ENCODE measurements around the gene APP.

Gene APP

DNA sequence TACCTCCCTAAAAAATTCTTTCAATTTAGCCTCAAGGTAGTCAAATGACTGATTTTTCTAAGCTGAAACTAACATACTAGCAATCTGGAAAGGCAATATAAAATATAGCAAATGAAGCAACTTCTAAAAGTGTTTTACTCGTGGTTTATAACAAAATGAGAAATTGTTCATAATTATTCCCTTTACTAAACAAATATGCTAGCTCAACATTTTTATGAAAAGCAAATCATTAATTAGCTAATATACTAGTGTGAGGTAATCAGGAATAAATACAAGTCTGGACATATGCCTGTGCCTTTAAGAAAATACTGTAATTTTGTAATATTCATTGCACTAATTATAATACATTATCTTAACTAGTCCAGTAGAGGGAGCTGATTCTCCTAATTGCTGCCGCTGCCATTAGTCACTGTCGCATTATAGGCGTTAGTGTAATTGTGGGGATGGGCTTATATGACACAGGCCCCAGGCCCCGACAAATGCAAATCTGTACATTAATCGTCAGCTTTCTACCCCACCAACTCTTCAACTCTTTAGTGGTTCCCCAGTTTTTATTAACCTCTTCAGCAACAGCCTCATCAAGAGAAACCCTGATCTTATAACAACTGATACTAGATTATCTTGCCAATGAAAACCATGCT is 274.9 kb downstream of the APP start:
- DNase-seq = peak; percentile 8

DNA sequence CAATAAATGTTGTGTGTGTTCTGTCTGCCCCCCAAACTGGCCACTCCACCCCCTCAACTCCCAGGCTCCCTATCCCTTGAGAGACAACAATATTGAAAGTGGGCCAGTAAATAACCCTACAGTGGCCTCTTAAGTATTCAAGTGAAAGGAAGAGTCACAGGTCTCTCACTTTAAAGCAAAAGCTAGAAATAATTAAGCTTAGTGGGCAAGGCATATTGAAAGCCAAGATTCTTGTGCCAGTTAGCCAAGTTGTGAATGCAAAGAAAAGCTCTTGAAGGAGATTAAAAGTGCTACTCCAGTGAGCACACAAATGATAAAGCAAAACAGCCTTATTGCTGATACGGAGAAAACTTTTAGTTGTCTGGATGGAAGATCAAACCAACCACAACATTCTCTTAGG is 277.4 kb downstream of the APP start:
- DNase-seq = no peak

DNA sequence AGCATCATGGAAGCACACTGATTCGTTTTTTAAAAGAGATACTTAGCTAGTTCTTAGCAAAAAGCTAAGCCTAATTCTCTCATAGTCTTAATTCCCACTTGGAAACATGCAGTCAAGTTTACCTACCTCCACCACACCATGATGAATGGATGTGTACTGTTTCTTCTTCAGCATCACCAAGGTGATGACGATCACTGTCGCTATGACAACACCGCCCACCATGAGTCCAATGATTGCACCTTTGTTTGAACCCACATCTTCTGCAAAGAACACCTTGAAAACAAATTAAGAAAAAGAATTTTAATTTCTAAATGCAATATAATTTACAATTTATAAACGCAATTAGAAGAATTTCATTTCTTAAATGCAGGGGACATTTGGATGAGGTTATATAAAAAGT is 279.0 kb downstream of the APP start:
- DNase-seq = no peak

DNA sequence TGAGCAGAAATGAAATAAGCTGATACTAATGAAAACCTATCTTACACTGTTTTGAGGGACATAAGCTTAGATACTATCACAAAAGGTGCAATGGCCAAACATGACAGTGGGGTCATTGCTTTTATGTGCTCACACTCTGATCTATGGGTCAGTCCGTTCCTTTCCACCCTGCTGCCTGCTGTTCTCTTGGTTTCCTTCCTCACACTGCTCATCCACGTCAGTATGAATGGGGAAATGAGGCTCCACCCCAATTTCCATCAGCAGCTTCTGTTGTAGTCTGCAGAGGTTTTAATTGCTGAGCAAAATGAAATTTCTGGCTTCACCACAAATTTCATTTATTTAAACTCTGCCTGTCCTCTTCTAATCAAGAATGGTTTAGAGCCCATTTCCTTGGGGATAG is 280.6 kb downstream of the APP start:
- DNase-seq = no peak

DNA sequence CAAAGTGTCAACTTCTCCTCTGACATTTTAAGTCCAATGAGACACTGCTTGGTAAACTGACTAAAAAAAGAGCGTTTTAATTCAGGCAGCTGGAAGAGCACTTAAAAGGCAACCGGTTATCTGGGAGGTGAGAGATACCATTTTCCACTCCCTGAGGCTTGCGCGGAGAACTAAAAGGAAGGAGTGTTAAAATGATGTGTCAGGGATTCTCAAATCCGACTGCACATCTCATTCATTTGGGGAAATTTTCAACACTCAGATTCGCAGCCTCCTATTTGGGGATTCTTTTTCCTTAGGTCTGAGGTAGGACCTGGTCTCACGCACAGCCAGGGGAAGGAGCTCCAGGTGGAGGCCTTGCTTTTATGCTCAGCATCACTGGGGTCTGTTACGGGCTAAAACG is 281.9 kb downstream of the APP start:
- DNase-seq = no peak

DNA sequence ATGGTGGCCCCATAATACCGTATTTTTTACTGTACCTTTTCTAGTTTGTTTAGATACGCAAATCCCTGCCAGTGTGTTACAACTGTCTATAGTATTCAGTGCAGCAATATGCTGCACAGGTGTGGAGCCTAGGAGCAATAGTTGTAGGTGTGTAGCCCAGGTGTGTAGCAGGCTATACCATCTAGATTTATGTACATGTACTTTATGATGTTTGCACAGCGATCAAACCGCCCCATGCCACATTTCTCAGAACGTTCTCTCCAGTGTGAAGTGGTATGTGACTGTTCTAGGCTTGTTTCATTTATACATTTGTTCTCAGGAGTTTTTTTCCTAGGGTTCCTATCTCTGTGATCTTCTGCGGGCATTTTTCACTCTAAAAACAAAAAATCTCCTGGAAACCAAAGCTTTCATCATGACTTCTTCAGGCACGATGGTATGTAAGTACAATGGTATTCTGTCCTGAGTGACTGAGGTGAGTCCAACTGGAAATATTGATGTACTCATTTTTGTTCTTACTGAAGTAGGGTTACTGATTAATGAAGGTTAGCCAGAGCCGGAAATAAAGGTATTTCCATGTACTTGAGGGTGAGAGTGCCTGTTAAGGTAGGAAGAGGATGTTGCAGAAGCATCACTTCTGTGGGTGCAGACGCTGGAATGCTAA is 282.8 kb downstream of the APP start:
- DNase-seq = no peak

DNA sequence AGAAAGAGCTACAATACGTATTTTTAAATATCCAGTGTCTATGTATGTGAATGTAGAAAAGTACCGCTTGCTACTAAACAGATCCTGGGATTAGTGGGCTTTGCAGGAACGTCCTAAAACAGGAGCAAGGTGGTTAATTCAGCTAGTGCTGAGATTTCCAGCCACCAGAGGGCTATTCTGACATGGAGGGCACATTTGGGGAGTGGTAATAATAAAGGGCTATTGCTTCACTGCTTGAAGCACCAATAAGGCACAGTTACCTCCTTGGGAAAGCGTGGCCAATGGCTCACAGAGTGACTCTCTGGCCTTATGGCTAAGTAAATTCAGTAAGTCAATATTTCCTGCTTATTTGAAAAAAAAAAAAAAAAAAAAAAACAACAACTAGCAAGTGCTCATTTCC is 283.4 kb downstream of the APP start:
- DNase-seq = no peak

DNA sequence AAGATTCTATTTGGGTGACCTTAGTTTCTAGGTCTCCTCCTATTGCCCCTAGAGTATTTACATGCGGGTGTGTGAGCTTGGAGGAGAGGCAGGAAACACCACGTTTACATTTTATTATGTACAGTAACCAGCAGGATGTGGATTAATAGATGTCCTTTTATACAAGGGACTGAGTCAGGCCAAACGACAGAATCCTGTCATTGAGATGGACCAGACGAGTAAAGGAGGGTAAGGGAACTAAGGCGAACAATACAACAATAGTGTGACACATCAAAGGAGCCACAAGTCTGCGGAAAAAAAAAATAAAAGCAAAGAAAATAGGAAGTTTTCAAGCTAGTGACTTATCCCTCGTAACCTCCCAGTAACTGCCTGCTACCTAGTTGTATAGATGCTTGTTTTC is 284.7 kb downstream of the APP start:
- no peak for DNase-seq

DNA sequence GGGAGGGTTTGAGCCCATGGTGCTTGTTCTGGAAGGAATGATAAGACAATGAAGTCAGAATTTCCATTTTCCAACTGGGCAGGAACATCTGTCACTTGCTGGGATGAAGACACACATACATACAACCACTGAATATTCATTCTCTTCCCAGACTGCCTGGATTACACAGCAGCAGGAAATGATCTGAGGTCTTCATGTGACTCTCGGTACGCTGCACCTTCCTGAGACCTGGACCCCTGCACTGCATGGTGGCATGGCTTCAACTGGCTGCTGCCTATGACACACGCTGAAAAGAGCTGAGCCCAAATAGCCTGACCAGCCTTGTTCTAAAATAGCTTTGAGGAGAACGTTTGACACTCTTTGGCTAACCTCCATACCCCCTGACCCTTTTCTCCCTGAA is 285.2 kb downstream of the APP start:
- no peak for DNase-seq

DNA sequence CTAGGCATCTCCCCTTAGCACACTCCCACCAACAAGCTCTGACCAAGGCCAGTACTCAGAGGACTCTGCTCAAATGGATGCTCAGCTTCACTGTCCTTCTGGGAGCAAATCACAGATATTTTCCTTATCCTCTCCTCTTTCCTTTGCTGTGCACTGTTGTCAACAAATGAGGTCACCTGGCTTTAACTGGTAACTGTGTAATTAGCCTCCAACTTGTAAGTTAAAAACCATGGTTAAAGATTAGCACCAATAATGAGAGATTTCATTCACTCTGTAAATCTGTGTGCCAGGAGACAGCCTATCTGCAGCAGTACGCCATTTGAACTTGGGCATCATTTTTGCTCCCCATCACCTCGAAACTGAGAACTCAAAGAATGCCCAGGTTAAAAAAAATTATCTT is 286.3 kb downstream of the APP start:
- no peak for DNase-seq

DNA sequence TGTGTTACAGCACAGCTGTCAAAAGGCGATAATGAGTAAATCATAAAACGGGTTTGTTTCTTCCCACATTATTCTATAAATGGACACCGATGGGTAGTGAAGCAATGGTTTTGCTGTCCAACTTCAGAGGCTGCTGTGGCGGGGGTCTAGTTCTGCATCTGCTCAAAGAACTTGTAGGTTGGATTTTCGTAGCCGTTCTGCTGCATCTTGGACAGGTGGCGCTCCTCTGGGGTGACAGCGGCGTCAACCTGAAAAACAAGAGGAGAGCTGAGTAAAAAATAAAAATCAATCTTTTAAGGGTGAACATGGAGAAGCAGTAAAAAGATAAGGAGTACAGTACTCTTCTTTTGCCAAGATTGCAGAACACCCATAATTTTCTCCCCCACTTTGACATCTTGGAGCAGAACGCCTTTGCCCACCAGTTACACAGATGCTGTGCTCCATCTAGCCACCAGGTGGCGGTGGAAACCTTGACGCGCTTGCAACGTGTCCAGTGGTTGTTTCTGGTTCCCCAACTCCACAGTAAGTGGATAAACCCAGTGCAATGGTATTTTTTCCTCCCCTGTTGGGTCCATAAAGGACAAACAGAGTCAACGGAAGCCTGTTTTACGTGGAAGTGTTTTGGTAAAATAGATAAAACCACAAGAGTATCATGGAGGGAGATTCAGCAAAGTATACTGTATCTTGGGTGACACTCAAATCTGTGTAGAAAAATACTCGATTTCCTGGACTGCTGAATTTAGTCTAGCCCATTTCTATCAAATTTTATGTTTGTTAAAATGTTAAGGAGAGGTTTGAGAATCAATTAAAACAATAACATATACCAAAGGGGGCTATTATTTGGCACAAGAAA is 288.8 kb downstream of the APP start:
- DNase-seq = peak; percentile 56

DNA sequence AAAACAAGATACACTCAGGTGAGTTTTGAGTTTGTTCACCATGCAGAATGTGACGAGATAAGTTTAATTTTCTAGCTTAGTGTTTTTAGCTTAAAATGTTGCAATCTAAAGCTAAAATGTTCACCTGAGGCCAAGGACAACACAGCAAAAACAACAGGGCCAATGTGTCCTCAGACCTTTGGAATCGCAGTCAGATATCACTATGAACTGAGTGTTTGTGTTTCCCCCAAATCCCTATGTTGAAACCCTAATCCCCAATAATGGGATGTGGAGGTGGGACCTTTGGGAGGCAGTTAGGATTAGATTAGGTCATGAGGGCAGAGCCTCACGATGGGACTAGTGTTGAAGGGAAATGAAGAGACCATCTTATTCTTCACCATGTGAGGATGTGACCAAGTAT is 291.4 kb downstream of the APP start:
- no peak for DNase-seq

DNA sequence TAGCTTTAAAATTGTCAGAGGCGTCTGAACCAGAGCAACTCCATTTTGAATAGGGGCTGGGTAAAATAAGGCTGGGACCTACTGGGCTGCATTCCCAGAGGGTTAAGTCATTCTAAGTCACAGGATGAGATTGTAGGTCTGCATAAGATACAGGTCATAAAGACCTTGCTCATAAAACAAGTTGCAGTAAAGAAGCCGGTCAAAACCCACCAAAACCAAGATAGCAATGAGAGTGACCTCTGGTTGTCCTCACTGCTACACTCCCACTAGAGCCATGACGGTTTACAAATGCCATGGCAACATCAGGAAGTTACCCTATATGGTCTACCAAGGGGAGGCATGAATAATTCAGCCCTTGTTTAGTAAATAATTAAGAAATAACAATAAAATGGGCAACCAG is 292.2 kb downstream of the APP start:
- no peak for DNase-seq

DNA sequence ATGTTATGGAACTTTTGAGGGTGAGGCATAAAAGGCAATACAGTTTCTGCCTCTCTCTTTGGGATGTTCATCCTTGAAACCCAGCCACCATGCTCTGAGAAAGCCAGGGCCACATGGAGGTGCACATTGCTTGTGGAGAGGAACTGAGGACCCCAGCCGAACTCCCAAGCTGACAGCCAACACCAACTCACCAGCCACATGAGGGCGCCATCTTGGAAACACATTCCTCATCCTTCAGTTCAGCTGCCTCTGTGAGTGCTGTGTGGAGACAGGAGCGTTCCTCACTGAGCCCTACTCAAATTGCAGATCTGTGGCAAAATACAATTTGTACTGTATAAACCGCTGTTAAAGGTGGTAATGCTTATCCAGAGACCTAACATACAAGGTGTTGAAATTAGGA is 298.3 kb downstream of the APP start:
- no peak for DNase-seq

DNA sequence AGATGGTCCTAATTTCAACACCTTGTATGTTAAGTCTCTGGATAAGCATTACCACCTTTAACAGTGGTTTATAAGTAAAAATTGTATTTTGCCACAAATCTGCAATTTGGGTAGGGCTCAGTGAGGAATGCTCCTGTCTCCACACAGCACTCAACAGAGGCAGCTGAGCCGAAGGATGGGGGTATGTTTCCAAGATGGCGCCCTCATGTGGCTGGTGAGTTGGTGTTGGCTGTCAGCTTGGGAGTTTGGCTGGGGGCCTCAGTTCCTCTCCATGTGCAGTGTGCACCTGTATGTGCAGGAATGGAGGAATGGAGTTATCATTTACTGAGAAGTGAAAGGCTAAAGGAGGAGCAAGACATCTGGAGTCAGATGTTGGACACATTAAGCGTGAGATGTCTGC is 299.0 kb downstream of the APP start:
- DNase-seq = no peak

DNA sequence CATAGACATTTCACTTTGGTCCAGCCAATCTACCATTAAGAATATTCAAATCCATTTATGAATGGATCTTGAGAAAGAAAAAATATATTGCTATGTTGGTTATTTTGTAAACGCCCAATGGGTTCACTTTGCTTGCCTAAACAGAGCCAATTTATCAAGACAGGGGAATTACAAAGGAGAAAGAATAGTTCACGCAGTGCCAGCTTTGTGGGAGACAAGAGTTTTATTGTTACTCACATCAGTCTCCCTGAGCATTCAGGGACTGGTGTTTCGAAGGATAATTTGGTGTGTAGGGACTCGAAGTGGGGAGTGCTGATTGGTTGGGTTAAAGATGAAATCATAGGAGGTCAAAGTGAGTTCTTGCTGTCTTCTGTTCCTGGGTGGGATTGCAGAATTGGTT is 300.5 kb downstream of the APP start:
- DNase-seq = no peak

DNA sequence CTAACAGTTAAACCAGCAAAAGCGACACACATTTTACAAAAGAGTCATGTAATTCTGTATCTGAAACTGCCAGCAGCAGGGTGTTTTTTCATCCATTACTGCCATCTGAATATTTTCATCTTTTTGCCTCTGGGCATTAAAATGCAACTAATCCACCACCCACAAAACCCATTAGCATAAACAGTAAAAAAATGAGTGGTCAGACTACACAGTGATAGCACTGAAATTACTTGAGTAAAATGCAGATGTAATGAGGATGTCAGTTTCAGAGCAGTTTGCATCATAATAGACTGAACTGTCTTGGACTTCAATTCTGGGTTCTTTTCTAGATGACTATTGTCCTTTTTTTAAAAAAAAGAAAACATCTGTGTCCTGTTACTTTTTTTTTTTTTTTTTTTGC is 303.5 kb downstream of the APP start:
- no peak for DNase-seq

DNA sequence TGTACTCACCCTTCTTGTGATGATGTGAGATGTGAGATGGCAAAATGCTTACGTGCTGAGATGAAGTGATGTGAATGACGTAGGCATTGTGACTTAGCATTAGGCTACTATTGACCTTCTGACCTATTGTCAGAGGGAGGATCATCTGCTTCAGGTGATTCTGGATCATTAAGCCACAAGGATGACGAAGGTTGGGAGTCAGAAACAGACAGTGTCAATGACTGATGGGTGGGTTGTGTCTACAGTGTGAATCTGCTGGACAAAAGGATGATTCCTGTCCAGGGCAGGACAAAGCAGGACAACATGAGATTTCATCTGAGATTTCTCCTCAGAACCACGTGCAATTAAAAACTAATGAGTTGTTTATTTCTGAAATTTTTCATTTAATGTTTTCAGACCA is 306.8 kb downstream of the APP start:
- no peak for DNase-seq

DNA sequence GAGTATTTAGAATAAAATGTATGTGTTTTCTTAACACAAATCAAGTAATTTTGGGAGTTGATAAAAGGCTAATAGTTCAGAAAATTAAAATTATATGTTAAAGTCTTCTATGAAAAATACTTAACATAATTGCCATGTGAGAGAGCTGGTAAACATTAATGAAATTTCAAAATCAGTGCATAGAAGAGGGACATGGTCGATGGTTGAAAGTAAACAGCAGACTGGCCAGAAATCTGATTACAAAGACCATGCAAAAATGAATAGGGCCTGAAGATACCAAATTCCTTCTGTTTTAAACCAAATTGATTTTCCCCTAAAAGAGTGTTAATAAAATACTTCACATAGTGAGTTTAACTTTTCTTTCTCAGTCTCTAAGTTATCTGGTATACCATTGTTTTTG is 307.5 kb downstream of the APP start:
- DNase-seq = no peak

DNA sequence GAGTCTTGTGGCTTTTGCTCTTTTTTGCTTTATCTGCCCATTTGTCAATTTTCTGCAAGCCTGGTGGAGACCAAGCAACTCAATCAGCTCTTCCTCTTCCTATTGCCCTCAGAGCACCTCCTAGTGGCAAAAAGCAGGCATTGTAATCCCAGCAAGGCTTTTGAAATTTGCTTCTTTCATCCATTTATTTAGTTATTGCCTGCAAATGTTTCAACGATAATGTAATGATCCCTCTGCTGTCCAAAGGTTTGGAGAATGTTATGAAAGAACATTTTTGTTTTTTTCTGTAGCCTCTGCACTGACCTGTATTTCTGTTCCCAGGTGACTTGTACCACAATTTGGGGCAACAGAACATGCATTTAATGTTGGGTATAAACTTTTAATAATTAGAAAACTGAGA is 308.0 kb downstream of the APP start:
- DNase-seq = peak; percentile 11

DNA sequence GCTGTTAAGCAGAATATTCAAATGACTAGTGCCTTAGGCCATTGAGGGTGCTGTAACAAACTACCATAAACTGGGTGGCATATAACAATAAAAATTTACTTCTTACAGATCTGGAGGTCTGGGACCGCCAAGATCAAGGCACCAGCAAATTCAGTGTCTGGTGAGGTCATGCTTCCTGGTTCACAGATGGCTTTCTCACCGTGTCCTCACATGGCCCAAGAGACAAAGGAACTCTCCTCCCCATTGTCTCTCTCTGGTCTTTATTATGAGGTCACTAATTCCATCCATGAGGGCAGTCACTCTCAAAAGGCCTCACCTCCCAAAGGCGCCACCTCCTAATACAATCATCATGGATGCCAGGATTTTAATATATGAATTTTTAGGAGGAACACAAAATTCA is 308.5 kb downstream of the APP start:
- DNase-seq = no peak

DNA sequence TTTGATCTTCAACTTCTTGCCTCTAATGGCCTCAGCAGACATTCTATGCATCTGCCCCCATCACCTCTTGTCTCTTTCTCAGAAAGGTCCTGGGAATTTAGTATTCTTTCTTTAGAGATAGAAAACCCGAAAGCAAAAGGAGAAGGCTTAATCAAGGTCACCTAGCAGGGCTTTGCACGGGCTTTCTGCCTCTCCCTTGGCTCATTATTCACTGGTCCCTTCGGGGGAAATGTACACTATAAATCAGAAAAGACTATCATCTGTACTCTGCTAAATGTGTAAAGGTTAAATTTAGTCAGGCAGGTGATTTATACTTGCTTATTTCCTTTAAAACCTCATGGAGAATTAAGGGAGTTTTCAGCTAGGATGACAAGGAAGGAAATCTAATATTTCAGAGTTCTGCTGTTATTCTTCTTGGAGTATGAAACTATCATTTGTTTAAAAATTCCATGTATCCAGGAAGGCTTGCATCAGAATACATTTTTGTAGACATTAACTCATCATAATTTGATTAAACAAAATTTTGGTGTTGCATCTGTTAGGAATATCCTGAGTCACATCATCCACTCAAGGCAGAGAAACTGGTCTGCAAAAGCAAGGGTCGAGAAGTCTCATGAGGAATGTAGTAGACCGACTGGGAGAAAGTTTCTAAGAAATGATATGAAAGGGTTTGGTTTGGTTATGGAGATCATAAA is 311.2 kb downstream of the APP start:
- DNase-seq = no peak

DNA sequence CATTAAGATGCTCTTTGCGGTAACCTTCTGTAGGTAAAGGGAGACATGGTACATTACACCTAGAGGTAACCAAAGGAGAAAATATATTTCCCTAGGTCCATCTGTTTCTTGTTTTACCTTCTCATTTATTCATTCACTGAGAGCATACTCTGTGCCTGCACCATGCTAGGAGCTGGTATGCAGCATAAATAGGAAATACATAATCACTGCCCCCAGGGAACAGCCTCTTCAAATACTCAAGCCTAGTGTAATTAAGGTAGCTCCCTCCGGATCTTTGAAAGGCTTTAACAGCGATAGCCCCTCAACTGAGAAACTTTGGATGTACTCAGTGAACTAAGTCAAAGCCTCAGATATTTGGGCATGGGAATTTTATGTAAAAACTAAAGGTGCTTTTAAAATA is 312.2 kb downstream of the APP start:
- no peak for DNase-seq
